ENCODE measurements around the gene FIGNL1.

Gene FIGNL1

DNA sequence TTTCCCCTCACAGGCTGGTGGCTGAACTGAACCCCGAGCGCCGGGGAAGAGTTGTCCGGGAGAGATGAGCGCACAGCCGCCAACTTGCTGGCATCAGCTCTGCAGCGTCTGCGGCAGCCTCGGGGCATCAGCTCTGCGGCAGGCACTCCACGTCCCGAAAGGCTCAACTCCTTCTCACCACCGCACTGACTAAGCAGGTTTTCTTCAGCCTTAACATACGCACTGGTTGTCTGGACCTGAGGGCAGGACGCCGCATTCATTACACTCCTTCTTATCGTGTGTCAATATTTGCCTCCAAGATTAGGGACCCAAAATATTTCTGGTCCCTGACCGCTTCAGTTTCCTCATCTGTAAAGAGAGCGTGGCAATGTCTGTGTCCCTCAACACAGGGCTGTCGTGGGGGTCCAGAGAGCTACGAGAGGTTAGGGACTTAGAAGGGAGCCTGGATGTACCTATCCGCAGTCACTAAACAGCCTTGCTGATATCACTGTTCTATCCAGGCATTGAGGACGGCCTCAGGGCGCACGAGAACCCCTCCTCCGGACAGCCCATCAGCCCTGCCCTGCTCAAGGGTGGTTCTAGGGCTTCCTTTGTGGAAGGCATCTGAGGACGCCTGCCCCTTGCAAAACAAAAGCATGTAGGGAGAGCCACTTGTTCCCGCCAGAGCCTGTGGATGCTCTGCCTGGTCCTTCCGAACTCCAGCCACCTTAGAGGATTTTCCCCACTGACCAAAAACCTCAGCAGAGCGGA, 42.8 kb upstream of the FIGNL1 start:
- no peak for DNase-seq (ENCODE audit: low read depth)
- TF ChIP-seq, protein P1, sequence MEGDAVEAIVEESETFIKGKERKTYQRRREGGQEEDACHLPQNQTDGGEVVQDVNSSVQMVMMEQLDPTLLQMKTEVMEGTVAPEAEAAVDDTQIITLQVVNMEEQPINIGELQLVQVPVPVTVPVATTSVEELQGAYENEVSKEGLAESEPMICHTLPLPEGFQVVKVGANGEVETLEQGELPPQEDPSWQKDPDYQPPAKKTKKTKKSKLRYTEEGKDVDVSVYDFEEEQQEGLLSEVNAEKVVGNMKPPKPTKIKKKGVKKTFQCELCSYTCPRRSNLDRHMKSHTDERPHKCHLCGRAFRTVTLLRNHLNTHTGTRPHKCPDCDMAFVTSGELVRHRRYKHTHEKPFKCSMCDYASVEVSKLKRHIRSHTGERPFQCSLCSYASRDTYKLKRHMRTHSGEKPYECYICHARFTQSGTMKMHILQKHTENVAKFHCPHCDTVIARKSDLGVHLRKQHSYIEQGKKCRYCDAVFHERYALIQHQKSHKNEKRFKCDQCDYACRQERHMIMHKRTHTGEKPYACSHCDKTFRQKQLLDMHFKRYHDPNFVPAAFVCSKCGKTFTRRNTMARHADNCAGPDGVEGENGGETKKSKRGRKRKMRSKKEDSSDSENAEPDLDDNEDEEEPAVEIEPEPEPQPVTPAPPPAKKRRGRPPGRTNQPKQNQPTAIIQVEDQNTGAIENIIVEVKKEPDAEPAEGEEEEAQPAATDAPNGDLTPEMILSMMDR (IDR thresholded peaks at IDR 0.05; ENCODE audit: control insufficient read depth, insufficient read depth, low read depth, low read length, missing control alignments), result no peak
- no peak overlapping the region for H3K4me3 ChIP-seq (ENCODE audit: control insufficient read depth, low read depth, low read length)

DNA sequence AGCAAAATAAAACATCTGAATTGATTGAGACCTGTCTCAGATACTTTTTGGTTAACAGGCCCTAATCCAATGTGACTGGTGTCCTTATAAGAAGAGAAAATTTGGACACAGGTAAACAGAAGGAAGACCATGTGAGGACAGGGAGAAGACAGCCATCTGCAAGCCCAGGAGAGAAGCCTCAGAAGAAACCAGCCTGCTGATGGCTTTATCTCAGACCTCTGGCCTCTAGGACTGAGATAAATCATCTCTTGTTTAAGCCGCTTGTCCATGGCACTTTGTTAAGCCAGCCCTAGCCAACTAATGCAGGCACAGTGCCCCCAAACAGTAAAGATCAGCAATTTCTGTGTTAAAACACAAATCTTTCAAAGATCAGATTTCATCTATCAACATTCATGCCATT, 41.8 kb upstream of the FIGNL1 start:
- TF ChIP-seq, protein P1 (IDR thresholded peaks at IDR 0.05; ENCODE audit: control insufficient read depth, insufficient read depth, low read depth, low read length, missing control alignments), result no peak
- no peak for DNase-seq (ENCODE audit: low read depth)
- H3K4me3 ChIP-seq (ENCODE audit: control insufficient read depth, low read depth, low read length), result no peak overlapping the region

DNA sequence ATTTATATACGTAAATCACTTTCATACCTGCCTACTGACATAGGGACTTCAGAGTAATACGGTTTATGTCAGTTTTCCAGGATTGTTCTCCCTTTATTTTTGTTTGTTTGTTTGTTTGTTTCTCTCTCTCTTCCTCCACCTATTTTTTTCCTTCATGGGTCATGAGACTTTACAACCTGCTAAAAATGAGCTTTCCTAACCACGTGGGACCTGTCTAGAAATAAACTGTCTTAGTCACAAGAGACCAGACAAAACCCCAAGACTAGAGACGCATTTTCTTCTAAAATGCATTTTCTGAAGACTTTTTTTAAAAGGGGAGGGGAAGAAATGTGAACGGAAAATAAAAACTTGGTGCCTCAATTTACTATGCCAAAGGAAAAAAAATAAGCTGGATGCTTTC, 41.1 kb upstream of the FIGNL1 start:
- no peak overlapping the region for H3K4me3 ChIP-seq (ENCODE audit: control insufficient read depth, low read depth, low read length)
- TF ChIP-seq, protein P1 (IDR thresholded peaks at IDR 0.05; ENCODE audit: control insufficient read depth, insufficient read depth, low read depth, low read length, missing control alignments), result no peak
- DNase-seq (ENCODE audit: low read depth), result no peak

DNA sequence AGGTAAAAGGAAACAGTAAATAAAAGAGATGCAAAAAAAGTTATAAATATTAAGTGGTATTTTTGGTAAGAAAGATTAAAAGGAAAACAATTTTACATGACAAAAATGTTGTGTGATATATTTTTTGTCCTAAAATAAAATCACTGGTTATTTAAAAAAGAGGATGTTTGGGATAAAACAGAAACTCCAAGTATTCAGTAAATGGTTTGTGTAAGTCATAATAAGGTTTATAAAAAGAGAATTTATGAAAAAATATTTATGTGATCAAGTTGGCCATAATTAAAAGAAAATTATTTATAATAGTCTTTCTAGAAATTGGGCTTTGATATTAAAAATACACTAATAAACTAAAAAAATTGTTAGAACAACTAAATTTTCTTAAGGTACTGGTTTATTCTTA, 38.2 kb upstream of the FIGNL1 start:
- DNase-seq (ENCODE audit: low read depth), result no peak
- H3K4me3 ChIP-seq (ENCODE audit: control insufficient read depth, low read depth, low read length), result no peak overlapping the region
- TF ChIP-seq, protein P1 (IDR thresholded peaks at IDR 0.05; ENCODE audit: control insufficient read depth, insufficient read depth, low read depth, low read length, missing control alignments), result no peak

DNA sequence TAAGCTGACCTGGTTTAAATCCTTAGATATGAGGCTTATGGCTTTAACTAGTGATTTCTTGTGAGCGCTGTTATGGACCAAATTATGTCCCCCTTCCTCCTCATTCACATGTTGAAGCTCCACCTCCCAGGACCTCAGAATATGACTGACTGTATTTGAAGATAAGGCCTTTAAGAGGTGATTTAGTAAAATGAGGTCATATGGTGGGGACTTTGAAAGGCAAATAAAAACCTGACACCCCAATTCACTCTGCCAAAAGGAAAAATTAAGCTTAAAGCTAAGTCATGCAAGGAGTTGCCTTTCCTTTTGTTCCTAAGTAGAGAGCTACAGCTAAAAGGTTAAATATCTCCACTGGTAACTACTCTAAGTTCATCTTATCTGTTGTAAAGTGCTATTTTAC, 36.4 kb upstream of the FIGNL1 start:
- H3K4me3 ChIP-seq (ENCODE audit: control insufficient read depth, low read depth, low read length), result no peak overlapping the region
- TF ChIP-seq, protein P1 (IDR thresholded peaks at IDR 0.05; ENCODE audit: control insufficient read depth, insufficient read depth, low read depth, low read length, missing control alignments), result no peak
- no peak for DNase-seq (ENCODE audit: low read depth)

DNA sequence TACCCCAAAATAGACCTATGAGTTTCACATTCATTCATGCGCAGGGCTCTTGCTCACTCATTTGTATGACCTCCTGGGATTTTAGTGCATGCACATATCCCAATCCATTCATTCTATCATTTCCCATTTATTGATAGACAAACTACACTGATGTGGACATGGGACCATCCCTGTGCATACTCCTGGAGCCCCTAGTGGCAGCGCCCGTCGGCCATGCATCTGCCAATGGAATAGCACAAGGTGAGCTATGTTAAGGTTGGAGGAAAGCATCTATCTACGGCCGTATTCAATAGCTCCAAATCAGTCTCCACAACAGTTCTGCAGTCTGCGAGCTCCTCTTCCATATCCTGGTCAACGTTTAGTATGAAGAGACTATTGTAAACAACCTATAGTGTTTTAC, 31.7 kb upstream of the FIGNL1 start:
- H3K4me3 ChIP-seq (ENCODE audit: control insufficient read depth, low read depth, low read length), result no peak overlapping the region
- DNase-seq (ENCODE audit: low read depth), result no peak
- TF ChIP-seq, protein P1 (IDR thresholded peaks at IDR 0.05; ENCODE audit: control insufficient read depth, insufficient read depth, low read depth, low read length, missing control alignments), result no peak
